Hindlimb muscle (tissue), 1 donor: ENCODE results near the gene CYB561A3. TPM values are rescaled to one million over a fixed set of nuclear protein-coding genes. Genes with fewer than 3 reads are reported as not detected.

Source experiments
- DNase-seq: peaks from one replicate; pipeline ENCODE4 v3.0.0-alpha.2; 2013
- polyA plus RNA-seq: library from polyadenylated mRNA; unstranded; fragments of 120-200 nt; gene quantifications from one replicate; pipeline ENCODE4 v1.2.1, GENCODE V29; 2013; ENCODE audit not compliant: insufficient read length

Gene CYB561A3
- polyA plus RNA-seq, 1 donor: 16.9 TPM

- no peak for DNase-seq
Measured at GRCh38 chr11:61345170-61345610, 16.5 kb downstream of the CYB561A3 start.

GRCh38 chr11:61343792-61344745 lies 17.6 kb downstream of the CYB561A3 start:
- DNase-seq: no peak

DNA sequence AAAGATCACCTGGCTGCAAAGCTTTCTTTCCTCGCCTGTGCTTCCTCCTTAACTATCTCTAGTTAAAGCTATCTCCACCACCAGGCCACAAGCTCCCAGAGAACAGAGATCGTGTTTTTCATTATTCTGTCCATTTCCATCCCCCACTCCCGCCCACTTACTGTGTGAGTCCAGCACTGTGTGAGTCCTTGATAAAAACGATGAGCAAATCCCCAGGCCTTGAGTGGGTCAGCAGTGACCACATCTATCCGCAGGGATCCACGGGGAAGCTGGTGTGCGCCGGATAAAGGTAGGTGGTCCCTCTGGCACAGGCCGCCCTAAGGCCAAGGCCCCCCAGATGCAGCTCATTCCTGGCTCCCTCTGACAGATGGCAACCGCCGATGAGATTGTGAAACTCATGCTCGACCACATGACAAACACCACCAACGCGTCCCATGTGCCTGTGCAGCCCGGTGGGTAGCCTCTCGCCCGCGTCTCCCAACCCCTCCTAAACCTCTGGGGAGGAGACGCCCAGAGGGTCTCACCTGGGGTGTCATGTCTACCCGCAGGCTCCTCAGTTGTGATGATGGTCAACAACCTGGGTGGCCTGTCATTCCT lies 19.4 kb downstream of the CYB561A3 start:
- no peak for DNase-seq

DNA sequence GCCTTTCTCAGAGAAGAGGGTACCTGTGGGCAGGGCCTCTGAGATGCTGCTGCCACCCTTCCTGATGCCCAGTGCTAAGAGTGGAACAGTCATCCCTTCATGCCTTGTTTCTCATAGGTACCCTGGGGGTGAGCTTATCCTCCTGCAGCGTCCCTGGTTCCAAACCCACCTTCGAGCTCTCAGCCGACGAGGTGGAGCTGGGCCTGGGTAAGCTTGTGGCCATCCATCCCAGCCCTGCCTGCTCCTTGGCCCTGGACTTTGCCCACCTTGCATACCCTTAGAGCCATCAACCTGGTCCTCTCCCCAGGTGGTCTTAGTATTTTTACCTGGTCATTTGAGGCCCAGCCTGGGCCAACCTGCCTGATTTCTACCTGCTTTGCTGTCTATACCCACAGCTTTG lies 20.0 kb downstream of the CYB561A3 start:
- no peak for DNase-seq

GRCh38 chr11:61340979-61341378 lies 20.7 kb downstream of the CYB561A3 start:
- no peak for DNase-seq

DNA sequence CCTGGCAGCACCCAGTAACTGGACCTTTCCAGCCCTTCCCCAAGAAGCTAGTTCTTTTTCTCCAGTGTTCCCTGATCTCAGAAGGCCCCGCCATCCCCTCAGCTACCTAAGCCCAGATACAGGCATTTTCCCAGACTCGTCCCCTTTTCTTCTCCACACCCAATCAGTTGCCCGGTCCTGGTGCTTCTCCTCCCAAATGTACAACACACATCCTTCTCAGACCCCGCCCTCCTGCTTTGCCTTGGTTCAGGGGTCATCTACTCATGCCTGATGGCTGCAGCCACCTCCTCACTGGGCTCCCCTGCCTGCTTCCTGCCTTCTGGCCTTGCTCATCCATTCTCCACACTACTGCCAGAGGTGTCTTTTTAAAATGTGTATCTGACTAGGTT lies 22.2 kb downstream of the CYB561A3 start:
- DNase-seq: no peak

DNA sequence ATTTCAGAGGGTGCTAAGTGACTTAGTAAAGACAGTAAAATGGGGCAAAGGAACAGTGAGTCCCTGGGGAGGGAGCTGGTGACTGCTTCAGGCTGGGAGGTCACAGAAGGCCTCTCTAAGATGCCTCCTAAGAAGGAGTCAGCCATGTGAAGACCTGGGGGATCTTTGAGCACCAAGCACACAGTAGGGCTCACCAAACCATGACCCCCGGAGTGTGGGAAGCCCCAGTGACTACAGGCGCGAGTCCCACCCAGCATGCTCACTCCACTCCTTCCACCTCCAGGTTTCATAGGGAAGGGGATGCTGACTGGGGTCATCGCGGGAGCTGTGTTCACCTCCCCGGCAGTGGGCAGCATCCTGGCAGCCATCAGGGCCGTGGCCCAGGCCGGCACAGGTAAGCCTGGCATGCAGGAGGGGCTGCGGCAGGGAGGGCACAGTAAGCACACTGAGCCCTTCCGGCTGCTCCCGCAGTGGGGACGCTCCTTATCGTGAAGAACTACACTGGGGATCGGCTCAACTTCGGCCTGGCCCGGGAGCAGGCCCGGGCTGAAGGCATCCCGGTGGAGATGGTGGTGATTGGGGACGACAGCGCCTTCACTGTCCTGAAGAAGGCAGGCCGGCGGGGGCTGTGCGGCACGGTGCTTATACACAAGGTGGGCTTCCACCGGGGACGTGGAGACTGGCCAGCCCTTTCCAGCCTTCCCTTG lies 22.7 kb downstream of the CYB561A3 start:
- no peak for DNase-seq

DNA sequence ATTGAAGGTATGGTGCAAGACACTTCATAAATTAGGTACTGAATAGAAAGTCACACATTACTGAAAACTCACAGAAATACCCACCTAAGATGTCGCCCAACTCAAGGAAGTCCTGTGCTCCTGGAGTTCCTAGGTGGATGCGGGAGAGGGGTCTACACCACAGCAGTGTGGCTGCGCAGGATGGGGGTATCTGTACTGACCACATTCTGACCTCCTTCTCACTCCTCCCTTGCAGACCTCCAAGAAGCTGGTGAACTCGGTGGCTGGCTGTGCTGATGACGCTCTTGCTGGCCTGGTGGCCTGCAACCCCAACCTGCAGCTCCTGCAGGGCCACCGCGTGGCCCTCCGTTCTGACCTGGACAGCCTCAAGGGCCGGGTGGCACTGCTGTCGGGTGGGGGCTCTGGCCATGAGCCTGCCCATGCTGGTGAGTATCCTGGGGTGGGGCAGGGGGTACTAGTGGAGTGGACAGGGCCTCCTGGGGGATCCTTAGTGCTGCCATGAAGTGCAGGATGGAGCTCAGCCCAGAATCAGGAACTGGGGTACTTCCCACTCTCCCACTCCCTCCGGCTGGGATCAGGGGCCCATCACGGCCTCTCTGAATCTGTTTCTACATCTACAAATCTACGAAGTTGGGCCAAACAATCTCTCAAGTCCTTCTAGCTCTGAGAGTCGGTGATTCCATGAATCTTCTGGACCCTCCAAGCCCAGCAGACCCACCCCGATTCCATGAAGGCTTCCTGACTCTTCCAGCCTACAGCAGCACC lies 23.8 kb downstream of the CYB561A3 start:
- DNase-seq: no peak

DNA sequence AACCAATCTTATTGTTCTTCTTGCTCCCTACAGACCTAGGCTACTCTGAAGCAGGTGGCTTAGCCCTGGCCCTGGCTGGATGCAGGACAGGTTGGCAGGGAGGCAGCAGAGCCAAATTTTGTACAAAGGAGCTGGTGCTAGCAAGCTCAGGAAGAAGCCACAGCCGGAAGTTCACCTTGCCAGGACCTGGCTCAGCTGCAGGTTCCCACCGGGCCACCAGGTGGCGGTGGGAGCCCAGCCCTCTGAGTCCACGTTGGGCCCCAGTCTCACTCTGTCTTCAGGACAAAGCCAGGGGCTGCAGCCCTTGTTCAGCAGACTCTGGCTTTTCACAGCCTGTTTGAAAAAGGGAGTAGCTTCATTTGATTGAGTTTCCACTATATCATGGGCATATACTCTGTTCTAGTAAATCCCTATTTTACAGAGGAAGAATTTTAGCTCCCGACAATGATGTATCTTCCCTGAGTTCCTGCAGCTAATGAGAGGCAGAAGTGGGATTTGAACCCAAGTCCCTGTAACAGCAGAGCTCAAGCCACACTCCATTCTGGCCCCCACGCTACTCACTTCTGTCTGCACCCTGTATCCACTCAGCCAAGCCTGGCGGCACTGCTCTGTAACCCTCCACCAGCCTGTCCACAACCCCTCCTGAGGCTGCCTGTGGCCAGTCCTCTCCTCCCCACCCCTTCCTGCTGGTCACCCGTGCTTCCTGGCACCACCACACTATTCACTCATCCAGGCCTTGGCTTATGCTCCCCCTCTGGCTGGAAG lies 25.3 kb downstream of the CYB561A3 start:
- peak; percentile 81 for DNase-seq

GRCh38 chr11:61335355-61335710 lies 26.3 kb downstream of the CYB561A3 start:
- no peak for DNase-seq

- no peak for DNase-seq
Measured at GRCh38 chr11:61334434-61335354, 27.0 kb downstream of the CYB561A3 start.

- no peak for DNase-seq
Measured at GRCh38 chr11:61333550-61334433, 27.9 kb downstream of the CYB561A3 start.

DNA sequence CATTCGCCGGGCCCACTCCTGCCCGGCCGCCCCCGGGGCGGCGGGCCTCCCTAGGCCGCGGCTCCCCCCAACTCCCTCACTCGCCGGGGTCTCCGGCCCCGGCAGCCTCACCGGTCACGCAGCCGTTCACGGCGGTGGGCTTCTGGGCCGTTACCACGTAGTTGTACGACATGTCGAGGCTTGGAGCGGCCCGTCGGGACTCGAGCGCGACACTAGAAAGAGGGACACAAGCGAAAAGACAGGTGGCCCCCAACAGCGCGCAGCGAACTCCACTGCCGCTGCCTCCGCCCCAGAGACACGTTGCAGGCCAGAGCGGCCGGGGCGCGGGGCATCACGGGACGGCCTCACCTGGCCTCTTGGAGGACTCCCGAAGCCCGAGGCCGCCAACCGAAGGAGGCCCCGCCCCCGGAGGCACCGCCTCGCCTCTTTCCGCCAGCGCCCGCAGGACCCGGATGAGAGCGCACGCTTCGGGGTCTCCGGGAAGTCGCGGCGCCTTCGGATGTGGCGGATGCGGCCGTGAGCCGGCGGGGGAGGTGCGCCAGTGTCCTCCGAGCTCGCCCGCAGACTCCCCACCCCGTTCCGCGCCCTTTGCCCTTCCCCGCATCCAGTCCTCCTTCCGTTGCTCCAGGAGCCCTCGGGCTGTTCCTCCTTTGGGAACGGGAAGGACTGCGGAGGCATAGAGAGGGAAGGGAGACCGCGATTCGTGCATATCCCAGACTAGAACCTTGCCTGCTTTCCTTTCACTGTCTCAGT lies 28.7 kb downstream of the CYB561A3 start, which contains the start of the genes DDB1 and TKFC:
TSS of gene DDB1 (minus strand) at position 309 of the 753 bp plus-strand sequence. CDS start at position 172, 137 bp downstream.
TSS of gene TKFC (plus strand) at position 432 of the 753 bp plus-strand sequence. CDS start 1,501 bp downstream, outside the sequence.
- DNase-seq: peak; percentile 96

DNA sequence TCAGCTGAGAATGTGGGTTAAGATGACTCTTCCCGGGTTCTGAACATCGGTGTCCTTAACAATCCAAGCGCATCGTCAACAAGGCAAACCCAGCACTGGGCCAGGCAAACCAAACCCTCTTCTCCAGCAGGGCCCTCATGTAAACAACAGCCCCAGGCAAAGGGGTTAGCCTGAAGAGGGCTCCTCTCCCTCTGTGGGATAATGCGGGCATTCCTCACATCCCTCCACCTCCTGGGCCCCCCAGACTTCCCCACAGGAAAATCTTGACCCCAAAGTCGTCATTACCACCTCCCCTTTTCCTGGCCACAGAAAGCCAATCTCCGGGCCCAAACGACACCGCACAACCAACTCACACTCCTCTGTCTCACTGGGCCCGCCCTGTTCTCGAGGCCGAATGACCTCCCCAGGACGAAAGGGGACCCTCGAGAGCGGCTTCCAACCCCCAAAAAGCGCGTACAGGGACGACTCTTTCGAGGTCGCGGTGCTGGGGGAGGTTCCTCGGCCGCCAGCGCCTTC lies 29.3 kb downstream of the CYB561A3 start:
- peak; percentile 38 for DNase-seq

GRCh38 chr11:61331651-61332050 lies 30.0 kb downstream of the CYB561A3 start:
- no peak for DNase-seq

GRCh38 chr11:61329871-61330270 lies 31.8 kb downstream of the CYB561A3 start:
- no peak for DNase-seq

DNA sequence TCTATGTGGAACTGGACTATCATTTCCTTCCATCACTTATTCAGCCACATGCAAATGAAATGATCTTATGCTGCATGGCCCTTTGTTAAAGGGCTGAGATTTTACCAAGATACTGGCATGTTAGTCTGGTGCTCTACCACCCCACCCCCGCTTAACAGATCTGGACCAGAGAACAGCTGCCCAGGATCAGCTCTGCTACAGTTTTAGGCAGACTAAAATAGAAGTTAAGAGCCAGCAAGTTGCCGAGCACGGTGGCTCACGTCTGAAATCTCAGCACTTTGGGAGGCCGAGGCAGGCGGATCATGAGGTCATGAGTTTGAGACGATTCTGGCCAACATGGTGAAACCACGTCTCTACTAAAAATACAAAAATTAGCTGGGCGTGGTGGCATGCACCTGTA lies 33.3 kb downstream of the CYB561A3 start:
- no peak for DNase-seq

DNA sequence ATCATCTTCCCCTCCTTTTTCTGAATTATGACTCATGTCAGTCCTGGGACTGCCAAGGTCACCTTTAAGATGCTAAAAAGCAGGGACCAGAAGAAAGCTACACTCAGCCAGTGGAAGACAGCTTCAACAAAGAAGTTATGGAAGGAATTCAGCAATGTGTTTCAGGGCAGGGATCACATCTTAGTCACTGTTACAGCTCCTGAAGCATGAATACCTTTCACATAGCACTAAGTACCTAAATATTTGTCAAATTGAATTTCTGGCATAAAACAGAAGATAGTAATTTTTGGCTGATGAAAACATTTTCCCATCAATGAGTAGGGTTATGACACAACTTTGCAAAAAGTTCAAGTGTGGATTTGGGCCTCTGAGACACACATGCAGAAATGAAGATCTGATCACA lies 34.0 kb downstream of the CYB561A3 start:
- DNase-seq: no peak
